B cell (primary cell): ENCODE results near the gene SNAPC4. TPM values are rescaled to one million over a fixed set of nuclear protein-coding genes. Genes with fewer than 3 reads are reported as not detected.

ENCODE experiments used
- ATAC-seq: fragments of 200-7000 bp; cut with Tn5 transposase; one replicate; pipeline ENCODE4 v1.10.0; 2021; ENCODE audit warnings: low read depth, mild to moderate bottlenecking, moderate number of reproducible peaks, moderate library complexity
- CTCF ChIA-PET: fragments of 350-600 bp; sonication (Branson Sonifier 250); formaldehyde crosslinking; loops from one replicate; lab custom pipeline; 2021; ENCODE audit warnings: antibody characterized with exemption, inconsistent platforms; lab: Charles Lee
- POLR2A ChIA-PET: fragments of 350-600 bp; sonication (Branson Sonifier 250); formaldehyde crosslinking; loops from one replicate; lab custom pipeline; 2021; ENCODE audit warnings: antibody characterized with exemption; lab: Charles Lee
- DNase-seq: peaks from one replicate; pipeline ENCODE4 v3.0.0; 2013
- H2AFZ ChIP-seq: 2 replicates; pipeline ENCODE4 v1.6.1; 2012; ENCODE audit warnings: mild to moderate bottlenecking, low read depth, low read length; ENCODE audit not compliant: insufficient read depth, poor library complexity, severe bottlenecking
- H3K27ac ChIP-seq, 2 donors: 1 replicate in 1 of 2; 2 replicates in 1 of 2; pipeline ENCODE4 v1.5.1; 2012 to 2013; ENCODE audit warnings: low read length in 2 of 2, mild to moderate bottlenecking in 2 of 2, moderate library complexity in 1 of 2
- H3K27me3 ChIP-seq, 4 experiments: fragments of 200-600 bp in 1 of 4; sonication (generic) in 1 of 4; replicated peaks in 1 of 4; 1 replicate in 2 of 4; 2 replicates in 2 of 4; pipeline versions ENCODE4 v1.6.1 to v1.7.0; 2013 to 2016; ENCODE audit warnings: low read length in 3 of 4, mild to moderate bottlenecking in 2 of 4, mixed read lengths in 1 of 4, moderate library complexity in 1 of 4; ENCODE audit not compliant: insufficient read depth in 4 of 4, control insufficient read depth in 3 of 4; ENCODE audit errors: control extremely low read depth in 1 of 4
- H3K36me3 ChIP-seq, 2 experiments: replicated peaks in 1 of 2; 1 replicate in 1 of 2; 2 replicates in 1 of 2; pipeline versions ENCODE4 v1.6.1 to v1.7.1; 2013; ENCODE audit warnings: low read length in 1 of 2; ENCODE audit not compliant: insufficient read depth in 2 of 2, control insufficient read depth in 1 of 2; ENCODE audit errors: control extremely low read depth in 1 of 2, extremely low read depth in 1 of 2
- H3K4me1 ChIP-seq, 2 donors: fragments of 200-600 bp in 1 of 2; sonication (generic) in 1 of 2; 1 replicate in 1 of 2; 2 replicates in 1 of 2; pipeline versions ENCODE4 v1.5.1 to v1.6.1; 2013 to 2017; ENCODE audit warnings: low read length in 2 of 2; ENCODE audit not compliant: control insufficient read depth in 2 of 2, insufficient read depth in 2 of 2
- H3K4me2 ChIP-seq: replicated peaks from 2 replicates; pipeline ENCODE3; 2012; ENCODE audit warnings: mild to moderate bottlenecking, low read depth, low read length; ENCODE audit not compliant: poor library complexity, severe bottlenecking
- H3K4me3 ChIP-seq, 5 experiments: fragments of 200-600 bp in 1 of 5; sonication (generic) in 1 of 5; 1 replicate in 3 of 5; 2 replicates in 2 of 5; pipeline versions ENCODE4 v1.5.1 to v1.7.0; 2011 to 2016; ENCODE audit warnings: low read length in 4 of 5, mild to moderate bottlenecking in 4 of 5, low read depth in 2 of 5, control low read depth in 1 of 5, moderate library complexity in 1 of 5; ENCODE audit not compliant: insufficient read depth in 1 of 5; ENCODE audit errors: control extremely low read depth in 1 of 5, extremely low read depth in 1 of 5
- H3K79me2 ChIP-seq: fragments of 200-600 bp; sonication (generic); one replicate; pipeline ENCODE4 v1.6.0; 2016; ENCODE audit warnings: low read length; ENCODE audit not compliant: control insufficient read depth, insufficient read depth
- H3K9ac ChIP-seq: fragments of 200-600 bp; sonication (generic); 2 replicates; pipeline ENCODE4 v1.6.1; 2017; ENCODE audit warnings: mild to moderate bottlenecking, low read length, moderate library complexity
- H3K9me3 ChIP-seq, 3 donors: one replicate each; pipeline versions ENCODE4 v1.6.1 to v1.7.1; 2013; ENCODE audit warnings: low read length in 2 of 3; ENCODE audit not compliant: control insufficient read depth in 2 of 3, insufficient read depth in 1 of 3; ENCODE audit errors: control extremely low read depth in 1 of 3
- H4K20me1 ChIP-seq: 2 replicates; pipeline ENCODE4 v1.6.0; 2012; ENCODE audit warnings: mild to moderate bottlenecking, low read length; ENCODE audit not compliant: insufficient read depth, control insufficient read depth, poor library complexity, severe bottlenecking
- H3K27ac Mint-ChIP-seq: one replicate; pipeline ENCODE4 v1.8.0; 2021; ENCODE audit warnings: mixed read lengths
- H3K27me3 Mint-ChIP-seq: one replicate; pipeline ENCODE4 v1.8.0; 2021; ENCODE audit warnings: mixed read lengths
- H3K4me1 Mint-ChIP-seq: one replicate; pipeline ENCODE4 v1.8.0; 2021; ENCODE audit warnings: mixed read lengths
- H3K4me3 Mint-ChIP-seq: one replicate; pipeline ENCODE4 v1.8.0; 2021; ENCODE audit warnings: mixed read lengths
- H3K9me3 Mint-ChIP-seq: one replicate; pipeline ENCODE4 v1.8.0; 2022; ENCODE audit warnings: mixed read lengths; ENCODE audit not compliant: insufficient read depth
- CTCF ChIP-seq: fragments of 200-600 bp; IDR thresholded peaks from one replicate; pipeline ENCODE4 v1.8.0; 2022; ENCODE audit warnings: antibody characterized with exemption, mild to moderate bottlenecking
- EZH2 ChIP-seq: IDR thresholded peaks from 2 replicates; pipeline ENCODE4 v1.6.1; 2012; ENCODE audit warnings: borderline replicate concordance, low read depth, mild to moderate bottlenecking, moderate library complexity, low read length; ENCODE audit not compliant: insufficient read depth, poor library complexity, severe bottlenecking
- WGBS: methylation state at CpG from one replicate; pipeline ENCODE4 v1.1.5; 2013; ENCODE audit warnings: missing lambda C conversion rate; ENCODE audit not compliant: insufficient coverage; 5-methylcytosine and 5-hydroxymethylcytosine counted together
- intact Hi-C: fragments of 100-400 bp; cut with micrococcal nuclease; formaldehyde crosslinking; loops from one replicate; pipeline ENCODE4 v1.10.0; 2022
- polyA plus RNA-seq: library from polyadenylated mRNA; depleted of rRNA; stranded (reverse); fragments of >200 nt; gene quantifications from 2 replicates; pipeline ENCODE4 v1.2.3, GENCODE V29; 2012
- total RNA-seq, 2 donors: library from RNA; stranded (reverse); fragments of 120-200 nt in 1 of 2; gene quantifications; 1 replicate in 1 of 2; 2 replicates in 1 of 2; pipeline versions ENCODE4 v1.2.3 to v1.2.4, GENCODE V29; 2013 to 2022

The SNAPC4 gene
- total and polyA plus RNA-seq, 2 donors (not counting 1 experiment from before 2014, with no cell fraction given), result 13.1 to 15.6 TPM

DNA sequence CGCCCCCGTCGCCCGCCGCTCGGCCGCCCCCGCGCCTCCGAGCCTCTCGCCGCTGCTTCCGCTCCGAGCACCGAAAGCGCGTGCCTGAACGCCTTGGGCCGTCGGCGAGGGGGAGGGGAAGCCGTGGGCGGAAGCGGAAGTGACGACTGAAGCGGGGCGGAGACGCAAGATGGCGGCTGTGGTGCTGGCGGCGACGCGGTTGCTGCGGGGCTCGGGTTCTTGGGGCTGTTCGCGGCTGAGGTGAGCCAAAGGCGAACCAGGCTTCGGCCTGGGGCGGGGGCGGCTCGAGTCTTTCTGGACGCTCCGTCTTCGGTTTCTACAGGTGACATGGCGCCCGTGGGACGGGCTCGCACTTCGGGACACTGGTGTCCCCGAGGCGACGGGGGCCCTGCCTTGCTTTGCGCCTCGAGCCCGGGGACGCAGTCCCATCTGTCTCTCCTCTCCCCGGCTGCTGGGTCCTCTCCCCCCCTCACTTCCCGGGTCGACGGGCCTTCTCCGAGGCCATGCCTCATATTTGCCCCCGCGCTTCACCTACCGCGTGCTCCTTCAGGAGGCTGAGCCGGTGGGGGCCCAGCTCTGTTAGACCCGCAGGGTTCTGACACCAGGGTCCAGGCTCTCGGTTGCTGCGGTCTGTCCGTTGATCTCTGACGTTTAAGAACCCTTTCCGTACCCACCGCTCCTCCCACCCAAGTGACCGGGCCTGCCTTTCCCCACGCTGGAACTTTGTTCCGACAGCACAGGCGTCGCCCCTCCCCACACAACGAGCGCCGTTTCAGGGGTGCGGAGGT lies 10.7 kb upstream of the SNAPC4 start, which contains the start of the genes ENTR1 and PMPCA:
TSS of gene ENTR1 (minus strand) at position 115 of the 788 bp plus-strand sequence. CDS start 217 bp downstream, outside the sequence.
TSS of gene PMPCA (plus strand) at position 159 of the 788 bp plus-strand sequence. CDS start at position 170, 11 bp downstream.
- Histone ChIP-seq H3K9me3 (no peaks in the 10 kb centered on the region), H3K36me3 (peaks cover 0 to 49% of the 10 kb centered on the region in 2 experiments), H3K27ac (peak within 1 kb of the TSS; percentile 80 to 91), H3K79me2 (peaks cover 73% of the 10 kb centered on the region), H3K4me2 (peak within 1 kb of the TSS; percentile 91), H3K27me3 (no peaks in the 10 kb centered on the region), H4K20me1 (peaks cover 52% of the 10 kb centered on the region), H2AFZ (peak within 1 kb of the TSS; percentile 76), H3K4me3 (peak within 1 kb of the TSS; percentile 46 to 96 (median 81)), H3K9ac (peak within 1 kb of the TSS; percentile 86), H3K4me1 (peaks cover 25 to 34% of the 10 kb centered on the region in 2 donors)
- peak within 1 kb of the TSS; percentile 92 for H3K27ac Mint-ChIP-seq
- no peaks in the 10 kb centered on the region for H3K27me3 Mint-ChIP-seq
- no peak for TF ChIP-seq EZH2
- TF ChIP-seq CTCF, result no peak
- ChIA-PET CTCF (interaction anchor here (0.6 to 2.6 kb wide), 3 partner anchors 10 to 47 kb away, joined by 3 to 16 read pairs (median 5); partner anchors contain the start of genes DNLZ and SNAPC4), POLR2A (interaction anchor here (0.8 to 1.7 kb wide), 5 partner anchors 10 to 48 kb away, joined by 3 to 5 read pairs (median 4); partner anchors contain the start of genes DNLZ and SNAPC4)
- peaks cover 37% of the 10 kb centered on the region for H3K4me1 Mint-ChIP-seq
- WGBS, result under 1% methylated on average over 77 of the region's 83 CpGs
- DNase-seq (peak; percentile 95), ATAC-seq (peak; percentile 88)
- H3K4me3 Mint-ChIP-seq, result peak within 1 kb of the TSS; percentile 92
- intact Hi-C loops, result loop anchor here (1.0 to 2.0 kb wide), 4 partner anchors 10 to 73 kb away; partner anchors contain the start of genes DNLZ, INPP5E, SEC16A and SNAPC4
- no peaks in the 10 kb centered on the region for H3K9me3 Mint-ChIP-seq
